GM12872 (cell line): ENCODE results near the gene UCN.

Source experiments
- TF ChIP-seq, protein P1 (sequence below): IDR thresholded peaks from 3 replicates; pipeline ENCODE4 v1.5.1; 2011; ENCODE audit warnings: low read depth, mild to moderate bottlenecking, low read length, moderate library complexity; ENCODE audit not compliant: insufficient read depth

Gene UCN, protein sequence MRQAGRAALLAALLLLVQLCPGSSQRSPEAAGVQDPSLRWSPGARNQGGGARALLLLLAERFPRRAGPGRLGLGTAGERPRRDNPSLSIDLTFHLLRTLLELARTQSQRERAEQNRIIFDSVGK

DNA sequence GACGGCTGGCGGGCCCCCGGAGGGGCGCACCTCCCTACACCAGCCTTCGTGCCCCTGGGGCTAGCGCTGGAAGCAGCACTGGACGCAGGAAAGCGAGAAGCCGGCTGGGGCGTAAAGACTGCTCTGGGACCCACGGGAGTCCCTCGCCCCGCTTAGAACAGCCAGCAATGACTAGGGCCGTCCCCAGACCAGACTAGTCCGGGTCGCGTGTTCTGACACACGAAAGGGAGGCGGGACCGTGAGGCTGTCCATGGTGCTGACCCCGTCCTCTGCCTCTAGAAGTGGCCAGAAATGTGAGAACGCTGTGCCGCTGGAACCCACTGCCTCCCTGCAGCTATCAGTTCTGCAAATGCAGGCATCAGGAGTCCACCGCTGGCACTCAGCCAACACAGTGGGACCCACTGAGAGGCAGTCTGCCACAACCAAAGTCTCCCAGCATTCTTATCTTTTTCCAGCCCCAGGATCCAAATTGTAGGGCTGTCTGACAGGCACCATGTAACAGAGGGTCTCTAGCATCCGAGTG is at the start of gene UCN:
TSS of gene UCN (minus strand) at position 87 of the 523 bp plus-strand sequence. CDS start 550 bp downstream, outside the sequence.
- TF ChIP-seq, protein P1, sequence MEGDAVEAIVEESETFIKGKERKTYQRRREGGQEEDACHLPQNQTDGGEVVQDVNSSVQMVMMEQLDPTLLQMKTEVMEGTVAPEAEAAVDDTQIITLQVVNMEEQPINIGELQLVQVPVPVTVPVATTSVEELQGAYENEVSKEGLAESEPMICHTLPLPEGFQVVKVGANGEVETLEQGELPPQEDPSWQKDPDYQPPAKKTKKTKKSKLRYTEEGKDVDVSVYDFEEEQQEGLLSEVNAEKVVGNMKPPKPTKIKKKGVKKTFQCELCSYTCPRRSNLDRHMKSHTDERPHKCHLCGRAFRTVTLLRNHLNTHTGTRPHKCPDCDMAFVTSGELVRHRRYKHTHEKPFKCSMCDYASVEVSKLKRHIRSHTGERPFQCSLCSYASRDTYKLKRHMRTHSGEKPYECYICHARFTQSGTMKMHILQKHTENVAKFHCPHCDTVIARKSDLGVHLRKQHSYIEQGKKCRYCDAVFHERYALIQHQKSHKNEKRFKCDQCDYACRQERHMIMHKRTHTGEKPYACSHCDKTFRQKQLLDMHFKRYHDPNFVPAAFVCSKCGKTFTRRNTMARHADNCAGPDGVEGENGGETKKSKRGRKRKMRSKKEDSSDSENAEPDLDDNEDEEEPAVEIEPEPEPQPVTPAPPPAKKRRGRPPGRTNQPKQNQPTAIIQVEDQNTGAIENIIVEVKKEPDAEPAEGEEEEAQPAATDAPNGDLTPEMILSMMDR: no peak

DNA sequence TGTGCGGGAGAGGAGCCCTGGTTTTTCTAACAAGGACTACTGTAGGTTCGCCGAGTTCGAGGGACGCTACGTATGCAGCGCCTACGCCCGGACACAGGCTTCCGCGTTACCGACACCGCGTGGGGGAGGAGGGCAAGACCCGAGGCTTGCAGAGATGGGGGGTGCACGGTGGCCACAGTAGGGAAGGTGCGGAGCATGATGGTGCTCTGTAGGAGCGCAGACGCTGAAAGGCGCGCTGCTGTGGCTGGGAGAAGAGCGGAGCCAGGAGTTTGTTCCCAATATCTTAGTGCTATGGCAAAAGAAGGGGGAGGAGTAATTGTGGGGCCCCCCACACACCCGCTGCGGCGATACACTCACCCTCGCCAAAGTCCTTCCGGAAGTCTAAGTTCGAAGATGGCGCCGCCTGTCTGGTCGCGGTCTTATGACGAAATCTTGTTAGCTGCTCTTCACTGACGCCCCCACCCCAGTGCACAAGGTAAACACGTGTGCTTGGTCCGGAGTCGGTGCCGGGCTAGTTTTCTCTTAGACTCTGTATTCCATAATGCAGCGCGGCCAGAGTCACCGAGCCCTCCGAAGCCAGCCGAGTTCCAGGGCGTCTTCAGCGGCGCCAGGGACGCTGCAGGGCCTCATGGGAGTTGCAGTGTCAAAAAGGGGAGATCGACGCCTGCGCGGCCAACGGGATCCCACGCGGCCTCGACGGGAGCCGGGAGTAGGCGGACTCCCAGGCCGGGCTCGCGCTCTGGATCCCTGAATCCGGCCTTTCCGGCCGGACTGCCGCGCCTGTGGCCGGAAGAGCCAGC is 48.3 kb upstream of the UCN start, which contains the start of gene GTF3C2:
TSS of gene GTF3C2 (minus strand) at position 383 of the 800 bp plus-strand sequence. CDS start 13,210 bp downstream, outside the sequence.
- TF ChIP-seq, protein P1: no peak

DNA sequence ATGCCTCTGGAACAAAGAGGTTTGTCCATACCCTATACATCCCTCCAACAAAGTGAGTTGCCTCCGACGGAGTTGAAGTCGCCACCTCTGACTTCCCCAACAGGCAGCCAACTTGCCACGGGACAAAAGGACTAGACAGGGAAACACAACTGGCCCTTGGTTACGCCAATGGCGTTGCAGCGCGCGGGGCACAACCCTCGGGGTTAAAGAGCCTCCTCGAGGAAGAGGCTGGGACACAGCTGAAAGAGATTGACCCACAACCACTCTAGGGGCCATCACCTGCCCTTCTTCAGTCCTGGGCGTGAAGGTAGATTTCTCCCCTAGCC is 47.8 kb upstream of the UCN start:
- TF ChIP-seq, protein P1: no peak

DNA sequence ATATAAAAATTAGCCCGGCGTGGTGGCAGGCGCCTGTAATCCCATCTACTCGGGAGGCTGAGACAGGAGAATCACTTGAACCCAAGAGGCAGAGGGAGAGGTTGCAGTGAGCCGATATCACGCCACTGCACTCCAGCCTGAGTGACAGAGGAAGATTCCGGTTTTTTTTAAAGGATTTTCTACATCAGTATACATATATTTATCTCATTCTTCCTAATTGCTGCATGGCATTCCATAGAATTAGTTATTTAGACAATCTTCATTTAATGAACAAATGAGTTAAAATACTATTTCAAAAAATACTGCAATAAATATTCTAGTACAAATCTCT is 46.3 kb upstream of the UCN start:
- TF ChIP-seq, protein P1: no peak

DNA sequence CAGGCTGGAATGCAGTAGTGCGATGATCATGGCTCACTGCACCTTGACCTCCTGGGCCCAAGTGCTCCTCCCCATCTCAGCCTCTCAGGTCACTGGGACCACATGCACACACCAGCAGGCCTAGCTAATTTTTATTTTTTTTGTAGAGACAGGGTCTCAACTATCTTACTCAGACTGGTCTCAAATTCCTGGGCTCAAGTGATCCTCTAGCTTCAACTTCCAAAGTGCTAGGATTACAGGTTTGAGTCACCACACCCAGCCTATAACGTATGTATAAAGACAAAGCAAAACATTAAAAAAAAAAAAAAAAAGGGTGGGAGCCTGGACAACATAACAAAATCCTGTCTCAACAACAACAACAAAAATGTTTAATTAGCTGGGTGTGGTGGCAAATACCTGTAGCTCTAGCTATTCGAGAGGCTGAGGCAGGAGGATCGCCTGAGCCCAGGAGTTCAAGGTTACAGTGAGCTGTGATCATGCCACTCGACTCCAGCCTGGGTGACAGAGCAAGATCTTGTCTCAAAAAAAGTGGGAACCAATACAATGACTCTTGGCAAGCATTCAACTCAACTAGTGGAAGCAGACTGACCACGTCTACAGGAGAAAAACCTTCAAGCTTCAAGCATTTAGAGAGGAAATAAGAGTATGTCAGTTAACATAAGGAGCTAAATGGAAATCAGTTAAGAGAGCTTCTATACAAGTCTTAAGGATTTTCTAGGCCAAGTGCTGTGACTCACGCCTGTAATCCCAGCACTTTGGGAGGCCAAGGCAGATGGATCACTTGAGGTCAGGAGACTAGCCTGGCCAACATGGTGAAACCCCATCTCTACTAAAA is 45.7 kb upstream of the UCN start:
- TF ChIP-seq, protein P1: no peak

DNA sequence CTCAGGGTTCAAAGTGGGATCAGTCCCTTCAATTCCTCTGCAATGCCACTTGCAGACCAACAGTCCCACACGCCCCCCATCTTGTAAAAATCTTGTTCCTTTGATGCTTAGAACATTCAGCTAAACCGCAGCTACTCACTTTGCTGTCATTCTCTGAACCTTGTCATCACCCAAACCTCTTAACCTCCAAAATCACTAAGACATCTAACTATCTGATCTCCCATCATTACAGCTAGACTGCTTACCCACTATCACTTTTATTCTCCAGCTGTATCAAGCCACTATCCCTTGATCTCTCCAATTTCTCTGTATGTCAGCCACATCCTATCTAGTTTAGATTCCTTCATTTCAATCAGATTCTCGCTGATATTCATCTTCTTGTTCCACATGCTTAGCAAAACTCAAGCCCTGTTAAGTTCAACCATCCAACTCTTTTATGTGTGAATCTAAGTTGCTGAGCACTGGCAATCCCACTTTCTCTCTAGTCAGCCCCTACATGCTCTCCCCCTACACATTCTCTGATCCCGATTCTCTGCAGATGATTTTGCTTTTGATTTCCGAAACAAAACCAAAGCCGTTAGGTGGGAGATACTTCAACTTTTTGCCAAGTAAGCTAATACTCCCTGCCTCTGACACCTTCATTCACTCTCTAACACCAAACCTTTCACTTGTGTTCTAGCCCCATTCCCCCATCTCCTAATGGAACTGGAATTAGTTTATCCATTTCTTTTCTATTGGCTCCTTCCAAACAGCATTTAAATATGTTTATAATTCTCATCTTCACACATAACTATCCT is 43.8 kb upstream of the UCN start:
- TF ChIP-seq, protein P1: no peak
